Lower leg skin (tissue), 4 donors: ENCODE results near the gene SUDS3. TPM values are rescaled to one million over a fixed set of nuclear protein-coding genes. Genes with fewer than 3 reads are reported as not detected.

Source experiments
- DNase-seq, 2 donors: peaks; one replicate each; pipeline ENCODE4 v3.0.0-alpha.2; 2019; ENCODE audit warnings: low spot score in 2 of 2
- H3K4me3 ChIP-seq: fragments of 200-600 bp; sonication (generic); 2 replicates; pipeline ENCODE4 v1.5.1; 2017; ENCODE audit warnings: mild to moderate bottlenecking, low read depth; ENCODE audit not compliant: poor library complexity, severe bottlenecking
- POLR2A ChIP-seq, 2 donors: fragments of 450-650 bp; IDR thresholded peaks; one replicate each; pipeline ENCODE4 v1.6.1; 2016 to 2017; ENCODE audit warnings: antibody characterized with exemption in 2 of 2, mild to moderate bottlenecking in 1 of 2, moderate library complexity in 1 of 2
- WGBS, 2 donors: methylation state at CpG; one replicate each; pipeline ENCODE4 v1.1.5; 2018; 5-methylcytosine and 5-hydroxymethylcytosine counted together
- intact Hi-C: fragments of 100-400 bp; cut with DNase I; formaldehyde crosslinking; loops from one replicate; pipeline ENCODE4 v1.15.0; 2023; ENCODE audit warnings: low total_unique reads
- total RNA-seq, 4 donors: library from RNA; depleted of rRNA; stranded (reverse); fragments of >200 nt; gene quantifications; one replicate each; pipeline ENCODE4 v1.1.0, GENCODE V29; 2016
- TF ChIP-seq, protein P1 (sequence below), 3 donors: fragments of 450-650 bp; IDR thresholded peaks; one replicate each; pipeline ENCODE4 v1.5.1; 2016; ENCODE audit warnings: antibody characterized with exemption in 3 of 3, mild to moderate bottlenecking in 3 of 3, moderate library complexity in 2 of 3

SUDS3 gene
- total RNA-seq, 4 donors from 2014 or later, result 33.9 to 85.0 (median 68.9) TPM

DNA sequence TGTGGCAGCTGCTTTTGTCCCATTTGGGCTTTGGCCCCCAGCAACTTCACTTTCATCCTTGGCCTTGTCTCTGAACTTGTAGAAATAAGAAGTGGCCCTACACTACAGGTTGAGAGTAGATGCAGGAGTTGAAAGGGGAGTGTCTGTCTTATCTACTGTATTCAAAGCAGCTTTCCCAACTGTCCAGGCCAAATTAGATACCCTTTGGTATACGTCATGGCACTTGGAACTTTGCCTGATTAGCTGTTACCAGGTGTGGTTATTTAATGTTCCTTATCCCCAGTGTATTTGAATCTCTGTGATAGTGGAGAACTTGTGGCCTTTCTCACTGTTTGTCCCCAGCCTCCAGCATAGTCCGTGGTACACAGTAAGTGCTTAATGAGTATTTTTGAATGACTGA lies 33.5 kb downstream of the SUDS3 start:
- 78 to 91% methylated on average over 2 of the region's 2 CpGs for WGBS, 2 donors
- no peak overlapping the region for H3K4me3 ChIP-seq
- intact Hi-C loops, result loop anchor here (10.0 kb wide), 1 partner anchor 1135 kb away; no protein-coding TSS in a partner anchor
- no peak for DNase-seq
- TF ChIP-seq, protein P1, sequence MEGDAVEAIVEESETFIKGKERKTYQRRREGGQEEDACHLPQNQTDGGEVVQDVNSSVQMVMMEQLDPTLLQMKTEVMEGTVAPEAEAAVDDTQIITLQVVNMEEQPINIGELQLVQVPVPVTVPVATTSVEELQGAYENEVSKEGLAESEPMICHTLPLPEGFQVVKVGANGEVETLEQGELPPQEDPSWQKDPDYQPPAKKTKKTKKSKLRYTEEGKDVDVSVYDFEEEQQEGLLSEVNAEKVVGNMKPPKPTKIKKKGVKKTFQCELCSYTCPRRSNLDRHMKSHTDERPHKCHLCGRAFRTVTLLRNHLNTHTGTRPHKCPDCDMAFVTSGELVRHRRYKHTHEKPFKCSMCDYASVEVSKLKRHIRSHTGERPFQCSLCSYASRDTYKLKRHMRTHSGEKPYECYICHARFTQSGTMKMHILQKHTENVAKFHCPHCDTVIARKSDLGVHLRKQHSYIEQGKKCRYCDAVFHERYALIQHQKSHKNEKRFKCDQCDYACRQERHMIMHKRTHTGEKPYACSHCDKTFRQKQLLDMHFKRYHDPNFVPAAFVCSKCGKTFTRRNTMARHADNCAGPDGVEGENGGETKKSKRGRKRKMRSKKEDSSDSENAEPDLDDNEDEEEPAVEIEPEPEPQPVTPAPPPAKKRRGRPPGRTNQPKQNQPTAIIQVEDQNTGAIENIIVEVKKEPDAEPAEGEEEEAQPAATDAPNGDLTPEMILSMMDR (IDR thresholded peaks at IDR 0.05), result no peak
- TF ChIP-seq POLR2A (IDR thresholded peaks at IDR 0.05), result no peak

DNA sequence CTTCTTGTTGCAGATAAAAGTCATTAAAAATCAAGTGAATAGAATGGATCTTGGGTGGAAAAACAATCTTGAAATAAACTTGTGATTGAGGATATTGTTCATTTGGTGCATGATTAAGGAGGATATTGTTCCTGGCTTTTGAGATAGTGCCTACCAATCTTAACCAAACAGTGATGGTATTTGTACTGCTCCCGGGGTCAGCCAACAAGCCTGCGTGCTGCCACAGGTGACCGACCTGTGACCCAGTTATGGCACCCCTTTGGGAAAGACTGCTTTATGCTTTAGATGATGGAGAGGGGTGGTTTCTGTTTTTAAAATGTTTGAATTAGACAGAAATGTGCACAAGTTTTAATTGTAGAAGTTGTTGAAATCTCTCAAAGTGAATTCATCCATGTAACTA lies 41.6 kb downstream of the SUDS3 start:
- WGBS, 2 donors, result 94 to 98% methylated on average over 3 of the region's 3 CpGs
- intact Hi-C loops, result no loop called here
- DNase-seq, result no peak
- TF ChIP-seq, protein P1 (IDR thresholded peaks at IDR 0.05), result no peak
- no peak for TF ChIP-seq POLR2A (IDR thresholded peaks at IDR 0.05)
- H3K4me3 ChIP-seq, result no peak overlapping the region

DNA sequence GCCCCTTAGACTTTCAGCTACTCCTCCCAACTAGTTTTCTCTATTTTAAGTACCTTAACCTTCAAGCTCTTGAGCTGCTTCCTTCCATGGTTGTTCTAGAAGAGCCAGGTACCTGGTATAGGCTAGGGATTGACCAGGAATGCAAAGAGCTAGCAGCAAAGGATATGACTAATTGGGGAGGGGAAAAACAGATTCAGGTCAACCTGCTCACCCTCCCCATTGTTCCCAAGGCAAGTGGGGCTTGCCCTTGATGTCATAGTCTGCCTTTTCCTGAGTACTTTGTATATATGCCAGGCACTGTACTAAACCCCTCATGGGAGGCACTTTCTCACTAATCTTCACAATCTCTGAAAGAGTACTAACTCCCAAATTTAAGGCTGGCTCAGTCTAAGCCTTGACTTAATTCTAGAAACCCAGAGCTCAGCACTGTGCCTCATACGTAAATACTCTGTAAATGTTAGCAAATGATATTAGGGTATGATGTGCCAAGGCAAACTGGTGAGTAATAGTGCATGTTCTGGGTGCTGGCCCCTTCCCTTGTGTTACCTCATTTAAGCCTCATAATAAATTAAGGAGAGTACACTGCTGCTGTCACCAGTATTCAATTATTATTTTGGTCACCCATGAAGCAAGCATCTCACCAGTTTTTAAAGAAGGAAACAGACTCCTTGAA lies 42.2 kb downstream of the SUDS3 start:
- 39 to 50% methylated on average over 1 of the region's 1 CpG for WGBS, 2 donors
- intact Hi-C loops, result no loop called here
- TF ChIP-seq, protein P1 (IDR thresholded peaks at IDR 0.05), result no peak
- TF ChIP-seq POLR2A (IDR thresholded peaks at IDR 0.05), result no peak
- DNase-seq, result no peak
- no peak overlapping the region for H3K4me3 ChIP-seq

DNA sequence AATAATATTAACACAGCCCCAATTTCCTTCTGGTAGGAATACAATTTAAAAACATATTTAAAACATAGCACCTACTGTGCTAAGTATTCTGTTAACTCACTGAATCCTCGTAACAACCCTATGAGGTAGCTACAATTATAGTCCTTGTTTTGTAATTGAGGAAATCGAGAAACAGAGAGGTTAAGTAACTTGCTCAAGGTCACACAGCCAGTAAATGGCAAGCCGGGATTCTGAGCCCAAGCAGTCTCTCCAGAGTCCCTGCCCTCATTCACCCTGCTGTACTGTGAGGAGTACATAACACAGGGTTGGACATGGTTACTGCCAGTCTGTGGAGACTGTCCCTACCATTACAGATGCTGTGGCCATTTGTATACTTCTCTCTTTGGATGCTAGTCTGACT lies 44.3 kb downstream of the SUDS3 start:
- intact Hi-C loops, result no loop called here
- WGBS, 2 donors, result 92 to 94% methylated on average over 3 of the region's 3 CpGs
- TF ChIP-seq POLR2A (IDR thresholded peaks at IDR 0.05), result no peak
- TF ChIP-seq, protein P1 (IDR thresholded peaks at IDR 0.05), result no peak
- H3K4me3 ChIP-seq, result no peak overlapping the region
- DNase-seq, result no peak

DNA sequence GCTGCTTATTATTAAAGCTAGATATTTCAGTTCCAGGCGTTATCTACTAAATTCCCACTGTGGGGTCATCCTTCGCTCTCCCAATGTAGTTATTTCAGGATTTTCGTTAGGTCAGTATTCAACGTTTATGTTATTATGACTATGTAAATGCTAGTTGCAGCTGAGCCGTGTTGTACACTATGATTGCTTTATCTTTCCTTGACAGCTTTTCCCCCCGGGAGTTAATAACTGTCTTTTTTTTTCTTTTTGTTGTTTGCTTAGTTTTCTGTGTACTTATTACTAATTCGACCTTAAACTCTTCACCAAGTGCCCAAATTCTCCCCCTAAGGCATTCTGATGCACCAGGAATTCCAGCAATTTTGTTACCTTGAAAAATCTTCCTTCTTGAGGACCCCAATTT lies 48.5 kb downstream of the SUDS3 start:
- TF ChIP-seq POLR2A (IDR thresholded peaks at IDR 0.05), result no peak
- TF ChIP-seq, protein P1 (IDR thresholded peaks at IDR 0.05), result no peak
- DNase-seq, result no peak
- WGBS, 2 donors, result 64 to 69% methylated on average over 7 of the region's 7 CpGs
- intact Hi-C loops, result no loop called here
- no peak overlapping the region for H3K4me3 ChIP-seq

DNA sequence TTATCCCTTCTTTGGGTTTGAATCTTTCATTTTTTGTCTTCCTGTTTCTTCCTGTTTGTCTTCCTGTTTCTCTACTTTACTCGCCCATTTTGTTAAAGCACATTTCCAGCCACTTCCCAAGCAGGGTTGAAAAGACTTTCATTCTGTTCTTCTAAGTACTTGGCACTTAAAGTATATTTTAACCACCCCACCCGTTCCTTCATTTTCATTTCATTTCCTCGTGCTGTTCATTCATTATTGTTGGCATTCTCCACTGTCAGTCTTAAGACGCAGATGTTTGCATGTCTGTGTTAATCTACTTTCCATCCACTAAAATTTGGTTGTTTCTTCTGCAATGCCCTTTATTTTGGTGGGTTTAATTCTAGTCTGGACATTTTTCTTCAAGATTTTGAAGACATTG lies 49.0 kb downstream of the SUDS3 start:
- no peak for DNase-seq
- no peak overlapping the region for H3K4me3 ChIP-seq
- WGBS, 2 donors, result 51 to 59% methylated on average over 4 of the region's 4 CpGs
- TF ChIP-seq, protein P1 (IDR thresholded peaks at IDR 0.05), result no peak
- TF ChIP-seq POLR2A (IDR thresholded peaks at IDR 0.05), result no peak
- intact Hi-C loops, result no loop called here
